HTR-8/SVneo (cell line): ENCODE measurements around the gene HOXB1.
A peak's percentile ranks its signal among the peaks of the same experiment; 100 is the strongest.
"Not testable (repeated sequence)": the region's sequence is repeated elsewhere in the genome, so short reads cannot be mapped to it uniquely, and the experiment has no call there.

Experiments
- DNase-seq: peaks from one replicate; pipeline ENCODE4 v3.0.0; 2011; ENCODE audit warnings: low spot score, mixed read lengths; ENCODE audit not compliant: insufficient read length
- FAIRE-seq: peaks from 2 replicates; lab custom pipeline; 2011; peaks lifted over from hg19 to GRCh38; lab: Jason Lieb, UNC

HOXB1 gene

GRCh38 chr17:48545022-48545375, 14.2 kb upstream of the HOXB1 start, which contains the start of gene HOXB2:
Gene HOXB2, minus strand, starts transcription at chr17:48545109. Its CDS starts 198 bp downstream, at chr17:48544911.
- DNase-seq, result peak; percentile 65
- FAIRE-seq, result no peak

DNA sequence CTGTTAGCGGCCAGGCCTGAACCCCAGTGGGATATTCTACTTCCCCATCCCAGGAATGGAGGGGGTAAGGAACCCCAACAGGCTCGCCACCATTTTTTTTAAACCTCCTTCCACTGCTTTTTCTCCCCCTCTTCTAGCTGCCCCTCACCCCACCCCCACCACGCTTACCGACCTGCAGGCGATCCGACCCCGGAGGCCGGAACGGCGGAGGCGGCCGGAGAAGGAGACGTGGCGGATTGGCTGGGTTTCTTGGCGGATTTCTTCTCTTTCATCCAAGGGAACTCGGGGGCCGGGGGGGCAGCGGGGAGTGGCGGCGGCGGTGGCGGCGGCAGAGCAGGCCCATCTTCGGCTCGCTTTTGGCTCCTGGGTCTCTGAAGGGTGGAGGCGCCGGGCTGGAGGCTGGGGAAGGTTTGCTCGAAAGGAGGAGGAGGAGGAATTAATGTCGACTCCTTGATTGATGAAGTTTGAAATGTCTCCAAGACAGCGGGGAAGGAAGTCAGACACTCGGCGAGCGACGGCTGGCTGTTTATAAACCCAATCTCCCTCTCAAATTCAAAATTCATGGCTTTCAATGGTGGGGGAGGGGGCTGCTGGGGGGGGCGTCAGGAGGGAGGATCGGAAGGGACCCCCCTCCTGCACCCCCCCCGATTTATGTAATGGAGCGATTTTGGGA, 13.7 kb upstream of the HOXB1 start:
- DNase-seq (peak; percentile 64), FAIRE-seq (peak; percentile 26)

GRCh38 chr17:48543854-48544348, 13.1 kb upstream of the HOXB1 start:
- no peak for DNase-seq
- no peak for FAIRE-seq

DNA sequence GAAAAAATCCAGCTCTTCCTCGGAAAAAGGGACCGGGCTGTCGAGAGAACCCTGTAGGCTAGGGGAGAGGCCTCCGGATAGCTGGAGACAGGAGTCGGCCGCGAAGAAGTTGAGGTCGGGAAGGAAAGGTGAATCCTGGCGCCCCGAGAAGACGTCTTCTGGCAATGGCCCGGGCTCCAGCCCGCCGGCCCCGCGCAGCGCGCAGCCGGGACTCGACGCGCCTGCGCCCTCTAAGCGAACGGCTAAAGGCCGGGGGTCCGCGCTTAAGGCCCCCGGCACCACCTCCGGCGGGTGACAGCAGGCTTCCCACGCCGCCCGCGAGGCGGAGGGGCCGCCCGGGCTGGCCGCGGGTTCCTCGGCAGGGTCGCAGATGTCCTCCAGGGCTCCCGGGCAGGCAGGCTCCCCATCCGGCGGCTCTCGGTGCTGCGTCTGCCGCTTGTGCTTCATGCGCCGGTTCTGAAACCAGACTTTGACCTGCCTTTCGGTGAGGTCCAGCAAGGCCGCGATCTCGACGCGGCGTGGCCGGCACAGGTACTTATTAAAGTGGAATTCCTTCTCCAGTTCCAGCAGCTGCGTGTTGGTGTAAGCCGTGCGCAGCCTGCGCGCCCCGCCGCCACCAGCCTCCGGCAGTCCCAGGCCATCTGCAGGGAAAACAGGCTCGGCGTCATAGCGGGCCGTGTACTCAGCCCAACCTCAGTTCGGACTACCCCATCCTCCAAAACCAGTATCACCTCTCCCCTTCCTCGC, 12.5 kb upstream of the HOXB1 start:
- FAIRE-seq (peak; percentile 88), DNase-seq (peak; percentile 57)

GRCh38 chr17:48542698-48543106, 11.9 kb upstream of the HOXB1 start:
- no peak for FAIRE-seq
- no peak for DNase-seq

DNA sequence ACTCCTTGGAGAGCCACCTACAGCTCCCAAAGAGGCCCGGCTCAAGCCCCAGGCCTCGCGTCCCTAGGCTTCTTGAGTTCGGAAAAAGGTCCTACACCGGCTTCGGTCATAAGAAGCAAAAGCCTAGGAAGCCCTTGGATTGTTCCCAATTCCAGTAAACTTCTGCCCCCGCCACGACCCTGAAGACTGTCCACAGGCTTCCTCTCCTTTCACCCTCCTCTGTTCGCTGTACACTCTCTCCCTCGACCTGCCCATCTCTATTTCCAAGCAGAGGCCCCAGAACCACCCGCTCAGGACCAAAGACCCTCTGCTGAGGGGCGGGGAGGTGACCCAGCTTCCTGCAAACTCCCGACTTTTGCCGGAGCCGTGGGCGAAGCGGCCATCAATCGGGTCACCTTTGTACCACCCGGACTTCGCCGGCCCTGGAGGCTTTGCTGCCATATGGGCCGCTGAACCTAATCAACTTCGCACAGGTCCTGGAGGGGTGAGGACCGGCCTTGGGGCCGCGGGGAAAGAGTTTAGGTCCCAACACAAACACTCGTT, 11.4 kb upstream of the HOXB1 start:
- FAIRE-seq (peak; percentile 23), DNase-seq (no peak)

DNA sequence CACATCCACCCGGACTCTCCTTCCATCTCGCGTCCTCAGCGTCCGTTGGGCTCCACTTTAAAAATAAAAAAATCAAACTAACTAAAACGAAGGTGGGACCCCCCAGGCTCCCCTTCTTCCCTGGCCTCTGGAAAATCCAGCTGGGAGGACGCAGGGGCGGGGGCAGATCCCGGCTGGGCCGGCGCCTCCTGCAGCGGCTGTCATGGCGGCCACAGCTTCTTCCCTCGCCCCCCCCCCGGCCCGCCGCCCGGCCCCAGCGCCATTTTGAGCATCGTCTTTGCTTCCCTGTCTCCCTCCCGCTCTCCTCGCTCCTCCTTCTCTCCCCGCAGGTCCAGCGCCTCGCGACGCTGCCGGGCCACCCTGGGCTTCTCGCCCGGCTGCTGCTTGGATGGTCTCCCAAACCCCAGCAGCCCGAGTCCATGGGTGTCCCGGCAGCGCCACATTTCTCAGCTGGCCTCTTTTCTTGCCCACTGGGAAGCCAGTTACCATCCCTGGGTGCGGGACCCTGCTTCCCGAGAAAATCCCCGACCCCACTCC, 10.8 kb upstream of the HOXB1 start:
- peak; percentile 69 for DNase-seq

DNA sequence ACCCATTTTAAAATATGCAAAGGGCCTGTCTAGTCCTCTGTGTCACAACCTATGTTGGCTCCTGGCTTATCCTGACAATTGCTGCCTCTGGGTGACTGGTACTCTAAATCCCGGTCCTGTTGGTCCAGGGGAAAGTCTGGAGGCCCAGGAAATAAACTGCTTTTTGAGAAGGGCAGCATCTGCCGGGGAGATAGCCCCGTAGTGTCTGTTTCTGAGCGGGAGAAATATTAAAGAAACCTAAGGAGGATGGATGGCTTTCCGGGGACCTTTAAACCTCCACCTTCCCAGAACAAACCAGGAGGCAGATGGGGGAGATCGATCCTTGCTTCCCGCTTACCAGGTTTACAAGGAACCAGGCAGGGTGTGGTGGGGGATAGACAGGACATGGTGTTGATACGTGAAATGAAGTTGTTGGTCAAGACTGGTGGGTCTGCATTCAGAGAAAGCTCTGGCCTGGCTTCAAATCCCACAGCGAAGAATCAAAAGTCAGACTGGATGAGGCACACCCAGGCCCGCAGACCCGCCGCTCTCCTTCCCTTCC, 10.3 kb upstream of the HOXB1 start:
- FAIRE-seq (peak; percentile 69), DNase-seq (no peak)

More for the DNA sequence above, 10.8 kb upstream of the HOXB1 start:
- FAIRE-seq, result peak; percentile 85

DNA sequence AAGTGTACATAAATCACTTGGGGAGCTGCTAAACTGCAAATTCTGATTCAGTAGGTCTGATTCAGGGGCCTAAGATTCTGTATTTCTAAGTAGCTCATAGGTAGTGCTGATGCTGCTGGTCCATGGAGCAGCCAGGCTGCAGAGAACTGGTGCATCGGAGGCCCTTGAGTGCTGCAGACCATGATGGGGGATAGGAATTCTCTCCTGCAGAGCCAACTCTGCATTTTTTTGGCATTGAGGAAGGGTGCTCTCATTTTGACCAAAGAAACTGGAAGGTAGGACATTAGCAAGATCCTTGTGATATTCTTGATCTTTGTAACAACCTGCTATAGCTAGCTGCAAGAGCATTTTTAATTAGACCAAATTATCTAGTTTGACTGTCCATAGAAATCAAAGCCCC, 9.4 kb upstream of the HOXB1 start:
- DNase-seq (no peak), FAIRE-seq (no peak)

DNA sequence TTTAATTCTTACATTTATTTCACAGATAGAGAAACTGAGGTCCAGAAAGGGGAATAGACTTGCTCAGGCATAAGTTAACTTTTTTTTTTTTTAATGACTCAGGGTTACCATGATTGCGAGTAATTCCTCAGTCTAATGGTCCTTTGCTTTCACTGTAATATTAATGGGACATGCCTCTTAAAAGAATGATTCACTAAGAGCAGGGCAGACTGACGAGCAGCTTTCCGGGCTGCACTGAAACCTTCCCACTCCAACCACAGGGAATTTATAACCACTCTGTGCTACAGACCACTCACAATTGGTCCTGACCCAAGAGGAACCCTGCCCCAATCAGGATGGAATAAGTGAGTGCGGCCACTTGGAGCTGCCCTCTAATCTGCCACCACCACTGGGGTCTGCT, 8.4 kb upstream of the HOXB1 start:
- DNase-seq (peak; percentile 62), FAIRE-seq (peak; percentile 95)

GRCh38 chr17:48537316-48537715, 6.5 kb upstream of the HOXB1 start:
- no peak for DNase-seq
- FAIRE-seq, result peak; percentile 51

DNA sequence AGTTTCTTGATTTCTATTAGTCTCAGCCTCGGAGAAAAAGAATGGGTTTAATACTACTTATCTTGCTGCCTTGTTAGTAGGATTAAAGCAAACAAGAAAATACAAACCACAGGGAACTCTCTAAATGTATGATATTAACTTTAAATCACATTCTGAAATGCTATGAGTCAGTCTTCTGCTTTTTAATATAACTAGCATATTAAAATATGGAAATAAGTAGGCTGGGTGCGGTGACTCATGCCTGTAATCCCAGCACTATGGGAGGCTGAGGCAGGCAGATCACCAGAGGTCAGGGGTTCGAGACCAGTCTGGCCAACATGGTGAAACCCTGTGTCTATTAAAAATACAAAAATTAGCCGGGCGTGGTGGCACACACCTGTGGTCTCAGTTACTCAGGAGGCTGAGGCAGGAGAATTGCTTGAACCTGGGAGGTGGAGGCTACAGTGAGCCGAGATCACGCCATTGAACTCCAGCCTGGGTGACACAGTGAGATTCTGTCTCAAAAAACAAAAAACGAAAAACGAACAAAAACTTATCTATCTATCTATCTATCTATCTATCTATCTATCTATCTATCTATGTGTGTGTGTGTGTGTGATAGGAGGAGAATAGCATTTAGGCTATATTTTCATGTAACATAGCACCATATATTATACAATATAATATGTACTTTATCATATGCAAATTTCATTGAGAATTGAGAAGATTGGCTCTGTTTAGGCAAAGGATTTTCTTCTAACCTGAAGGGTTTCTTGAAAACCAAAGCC, 5.2 kb upstream of the HOXB1 start:
- not testable (repeated sequence) for FAIRE-seq, DNase-seq

- FAIRE-seq, result no peak
Observed at GRCh38 chr17:48532261-48532660, 1.4 kb upstream of the HOXB1 start.

DNA sequence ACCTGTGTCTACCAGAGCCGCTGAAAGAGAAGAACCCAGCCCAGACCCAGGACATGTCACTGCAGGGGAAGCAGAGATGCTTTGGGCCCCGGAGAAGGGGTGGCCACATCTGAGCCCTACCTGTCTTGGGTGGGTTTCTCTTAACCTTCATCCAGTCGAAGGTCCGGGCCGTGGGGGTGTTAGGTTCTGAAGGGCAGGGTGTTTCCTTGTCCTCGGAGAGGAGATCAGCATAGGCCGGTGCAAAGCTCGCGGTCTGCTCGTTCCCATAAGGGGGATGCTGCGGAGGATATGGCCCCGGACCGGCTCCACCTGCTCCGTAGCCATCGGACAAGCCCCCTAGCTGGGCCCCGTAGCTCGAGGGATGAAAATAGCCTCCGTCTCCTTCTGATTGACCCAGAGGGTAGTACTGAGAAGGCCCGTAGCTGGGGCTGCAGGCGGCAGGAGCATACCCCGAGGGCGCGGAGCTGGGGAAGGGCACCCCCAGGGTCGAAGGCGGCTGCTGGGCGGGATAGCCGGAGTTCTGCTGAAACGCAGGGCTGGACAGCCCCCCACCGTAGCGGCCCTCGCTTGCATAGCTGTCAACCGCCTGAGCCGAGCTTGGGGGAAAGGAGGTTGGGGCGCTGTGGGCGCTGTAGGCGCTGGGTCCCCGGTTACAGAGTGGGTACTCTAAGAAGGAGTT, 464 bp downstream of the HOXB1 start:
- FAIRE-seq, result no peak
- DNase-seq, result no peak

More at GRCh38 chr17:48532261-48532660, 1.4 kb upstream of the HOXB1 start:
- DNase-seq, result no peak

DNA sequence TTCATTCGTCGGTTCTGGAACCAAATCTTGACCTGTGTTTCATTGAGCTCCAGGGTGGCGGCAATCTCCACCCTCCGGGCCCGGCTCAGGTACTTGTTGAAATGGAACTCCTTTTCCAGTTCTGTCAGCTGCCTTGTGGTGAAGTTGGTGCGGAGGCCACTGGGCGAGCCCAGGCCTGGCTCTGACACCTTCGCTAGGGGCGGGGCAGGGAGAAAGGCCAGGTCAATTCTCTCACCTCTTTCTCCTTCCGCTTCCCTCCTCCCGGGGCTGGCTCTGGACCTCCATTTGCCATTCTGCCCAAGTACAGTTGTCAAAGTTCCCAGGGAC, 1.2 kb downstream of the HOXB1 start:
- no peak for DNase-seq
- no peak for FAIRE-seq

DNA sequence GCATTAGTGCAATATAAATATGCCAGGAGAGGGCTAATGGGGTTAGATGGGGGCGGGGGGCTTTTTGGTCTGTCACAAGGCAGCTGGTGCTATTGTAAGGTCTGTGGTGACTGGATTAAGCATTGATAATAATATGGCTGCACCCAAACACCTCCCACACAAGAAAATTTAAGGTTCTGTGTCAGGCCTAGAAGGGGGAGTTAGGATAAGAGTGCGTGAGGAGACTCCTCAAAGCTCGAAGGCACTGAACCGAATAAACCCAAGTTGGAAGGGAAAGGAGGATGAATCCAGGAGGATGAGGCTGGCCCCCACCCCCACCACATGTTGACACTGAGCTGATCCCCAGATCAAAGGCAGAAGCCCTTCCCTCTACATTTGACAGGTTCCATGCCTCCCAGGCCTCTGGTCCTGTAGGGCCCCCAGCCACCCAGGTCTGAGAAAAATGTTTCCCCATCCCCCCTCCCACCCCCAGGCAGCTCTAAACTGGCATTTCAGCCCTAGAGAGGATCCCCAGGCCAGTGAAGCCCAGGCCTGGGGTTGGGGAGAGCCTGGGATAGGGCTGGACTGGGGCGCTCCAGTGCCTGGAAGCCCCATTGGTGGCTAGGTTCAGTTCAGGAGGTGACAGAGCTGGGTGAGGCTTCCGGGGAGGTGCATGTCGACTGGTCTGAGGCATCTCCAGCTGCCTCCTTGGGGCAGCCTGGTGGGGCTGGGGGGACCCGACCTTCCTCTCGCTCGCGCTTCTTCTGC, 1.7 kb downstream of the HOXB1 start:
- FAIRE-seq (peak; percentile 77), DNase-seq (no peak)

DNA sequence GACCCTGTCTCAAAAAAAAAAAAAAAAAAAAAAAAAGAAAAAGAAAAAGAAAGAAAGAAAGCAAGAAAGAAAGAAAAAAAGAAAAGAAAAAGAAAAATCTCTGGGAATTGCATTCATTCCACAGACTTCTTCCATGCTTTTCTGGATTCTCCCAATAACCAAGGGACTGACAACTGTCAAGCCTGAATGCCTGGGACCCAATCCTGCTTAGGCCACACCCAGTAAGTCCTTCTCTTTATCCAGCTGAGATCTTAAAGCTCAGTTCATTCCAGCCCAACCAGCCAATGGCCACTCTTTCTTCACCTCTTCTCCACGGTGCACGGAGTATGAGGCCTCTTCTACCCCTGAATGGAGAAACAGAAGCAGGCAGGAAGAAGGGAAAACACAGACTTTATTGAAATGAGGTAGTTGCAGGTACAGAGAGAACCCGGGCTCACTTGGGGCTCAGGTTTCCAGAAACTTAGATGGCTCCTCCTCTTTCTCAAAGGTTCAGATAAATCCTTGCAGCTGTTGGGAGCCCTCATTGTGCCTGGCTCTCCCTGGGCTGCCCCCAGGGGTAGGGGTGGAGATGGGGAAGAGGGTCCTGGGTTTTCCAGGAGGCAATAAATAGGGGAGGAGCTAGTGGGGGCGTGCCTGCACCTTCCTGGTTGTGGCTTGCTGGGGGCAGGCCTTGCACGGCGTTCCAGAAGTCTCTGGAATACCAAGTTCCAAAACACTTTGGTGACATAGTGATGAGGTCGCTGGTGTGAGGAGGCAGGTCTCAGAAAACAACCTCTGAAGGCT, 2.5 kb downstream of the HOXB1 start:
- DNase-seq (no peak), FAIRE-seq (no peak)

GRCh38 chr17:48527547-48527932, 3.3 kb downstream of the HOXB1 start:
- DNase-seq, result no peak
- FAIRE-seq, result no peak
